Astrocyte (in vitro differentiated cells and primary cell): ENCODE data around the gene ZNF627.

ENCODE experiments used
- EZH2 ChIP-seq: IDR thresholded peaks from 2 replicates; pipeline ENCODE4 v1.6.1; 2012; ENCODE audit warnings: mild to moderate bottlenecking, low read length, inconsistent platforms; ENCODE audit not compliant: insufficient read depth
- TF ChIP-seq, protein P1 (sequence below): IDR thresholded peaks from 2 replicates; pipeline ENCODE4 v1.5.1; 2011; ENCODE audit warnings: low read depth, mild to moderate bottlenecking, inconsistent platforms, low read length, moderate library complexity; ENCODE audit not compliant: insufficient read depth

DNA sequence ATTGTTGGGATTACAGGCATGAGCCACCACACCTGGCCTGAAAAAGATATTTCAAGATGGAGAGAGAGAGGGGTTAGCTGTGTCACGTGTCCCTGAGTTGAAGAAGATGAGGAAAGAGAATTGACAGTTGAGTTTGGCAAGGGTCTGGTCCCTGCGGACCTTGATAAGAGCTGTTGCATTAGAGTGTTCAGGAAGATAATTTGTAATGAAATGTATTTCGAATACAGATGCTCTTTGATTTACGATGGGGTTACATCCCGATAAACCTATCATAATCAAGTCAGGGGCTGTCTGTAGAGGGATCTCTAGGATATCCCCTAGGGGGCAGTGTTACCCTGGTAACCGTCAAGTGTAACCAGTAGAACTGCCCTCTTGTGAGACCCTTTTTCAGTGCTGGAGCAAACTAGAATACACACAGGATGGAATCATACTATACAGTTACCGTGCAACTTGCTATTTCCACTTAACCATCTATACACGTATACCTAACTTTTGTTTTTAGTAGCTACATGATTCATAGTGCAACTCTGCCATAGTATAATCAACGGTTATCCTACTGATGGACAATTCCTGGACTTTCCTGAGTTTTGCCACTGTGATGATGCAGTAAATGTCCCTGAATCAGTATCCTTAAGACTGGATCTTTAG is 36.8 kb upstream of the ZNF627 start:
- TF ChIP-seq, protein P1, sequence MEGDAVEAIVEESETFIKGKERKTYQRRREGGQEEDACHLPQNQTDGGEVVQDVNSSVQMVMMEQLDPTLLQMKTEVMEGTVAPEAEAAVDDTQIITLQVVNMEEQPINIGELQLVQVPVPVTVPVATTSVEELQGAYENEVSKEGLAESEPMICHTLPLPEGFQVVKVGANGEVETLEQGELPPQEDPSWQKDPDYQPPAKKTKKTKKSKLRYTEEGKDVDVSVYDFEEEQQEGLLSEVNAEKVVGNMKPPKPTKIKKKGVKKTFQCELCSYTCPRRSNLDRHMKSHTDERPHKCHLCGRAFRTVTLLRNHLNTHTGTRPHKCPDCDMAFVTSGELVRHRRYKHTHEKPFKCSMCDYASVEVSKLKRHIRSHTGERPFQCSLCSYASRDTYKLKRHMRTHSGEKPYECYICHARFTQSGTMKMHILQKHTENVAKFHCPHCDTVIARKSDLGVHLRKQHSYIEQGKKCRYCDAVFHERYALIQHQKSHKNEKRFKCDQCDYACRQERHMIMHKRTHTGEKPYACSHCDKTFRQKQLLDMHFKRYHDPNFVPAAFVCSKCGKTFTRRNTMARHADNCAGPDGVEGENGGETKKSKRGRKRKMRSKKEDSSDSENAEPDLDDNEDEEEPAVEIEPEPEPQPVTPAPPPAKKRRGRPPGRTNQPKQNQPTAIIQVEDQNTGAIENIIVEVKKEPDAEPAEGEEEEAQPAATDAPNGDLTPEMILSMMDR, result peak; percentile 78
- TF ChIP-seq EZH2, result no peak
